Neural crest cell (in vitro differentiated cells): ENCODE data around the gene GAB2. TPM values are rescaled to one million over a fixed set of nuclear protein-coding genes. Genes with fewer than 3 reads are reported as not detected.

Source experiments
- DNase-seq: peaks from one replicate; pipeline ENCODE4 v3.0.0; 2021; ENCODE audit warnings: low read depth, mixed read lengths, low spot score
- H3K27ac Mint-ChIP-seq: one replicate; pipeline ENCODE4 v1.8.0; 2021; ENCODE audit warnings: mild to moderate bottlenecking, mixed read lengths; ENCODE audit not compliant: unreplicated experiment
- H3K27me3 Mint-ChIP-seq: 2 replicates; pipeline ENCODE4 v1.8.0; 2021; ENCODE audit warnings: low read depth, mild to moderate bottlenecking, mixed read lengths
- H3K36me3 Mint-ChIP-seq: 2 replicates; pipeline ENCODE4 v1.8.0; 2021; ENCODE audit warnings: low read depth, mild to moderate bottlenecking, mixed read lengths
- H3K4me1 Mint-ChIP-seq: 2 replicates; pipeline ENCODE4 v1.8.0; 2021; ENCODE audit warnings: mixed read lengths
- H3K4me3 Mint-ChIP-seq: one replicate; pipeline ENCODE4 v1.8.0; 2021; ENCODE audit warnings: mild to moderate bottlenecking, mixed read lengths
- H3K9me3 Mint-ChIP-seq: 2 replicates; pipeline ENCODE4 v1.8.0; 2021; ENCODE audit warnings: mixed read lengths
- total RNA-seq: library from RNA; stranded (reverse); gene quantifications from 2 replicates; pipeline ENCODE4 v1.2.1, GENCODE V29; 2021
- TF ChIP-seq, protein P1 (sequence below): fragments of 200-600 bp; sonication (generic); conservative IDR thresholded peaks from 2 replicates; pipeline ENCODE4 v1.5.0; 2021; ENCODE audit warnings: antibody characterized with exemption, mild to moderate bottlenecking

Gene GAB2
- total RNA-seq, 1 donor from 2014 or later: 27.9 TPM

DNA sequence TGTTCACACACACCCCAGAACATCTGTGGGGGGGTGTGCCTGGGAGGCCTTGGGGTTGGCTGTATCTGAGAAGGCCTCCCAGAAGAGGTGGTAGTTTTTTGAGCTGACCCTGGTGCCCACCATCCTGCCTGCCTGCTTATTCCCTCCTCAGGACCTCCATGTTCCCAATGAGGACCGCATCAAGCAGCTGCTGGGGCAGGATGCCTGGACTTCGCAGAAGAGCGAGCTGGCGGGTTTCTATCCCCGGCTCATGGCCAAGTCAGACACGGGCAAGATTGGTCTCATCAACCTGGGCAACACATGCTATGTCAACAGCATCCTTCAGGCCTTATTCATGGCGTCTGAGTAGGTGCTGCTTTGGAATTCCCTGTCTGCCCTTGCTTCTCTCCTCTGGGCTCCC, 211.9 kb downstream of the GAB2 start:
- no peaks in the 10 kb centered on the region for H3K9me3 Mint-ChIP-seq
- peaks cover 16% of the 10 kb centered on the region for H3K36me3 Mint-ChIP-seq
- no peak overlapping the region for H3K27ac Mint-ChIP-seq
- H3K4me1 Mint-ChIP-seq: peaks cover 18% of the 10 kb centered on the region
- DNase-seq: no peak
- TF ChIP-seq, protein P1, sequence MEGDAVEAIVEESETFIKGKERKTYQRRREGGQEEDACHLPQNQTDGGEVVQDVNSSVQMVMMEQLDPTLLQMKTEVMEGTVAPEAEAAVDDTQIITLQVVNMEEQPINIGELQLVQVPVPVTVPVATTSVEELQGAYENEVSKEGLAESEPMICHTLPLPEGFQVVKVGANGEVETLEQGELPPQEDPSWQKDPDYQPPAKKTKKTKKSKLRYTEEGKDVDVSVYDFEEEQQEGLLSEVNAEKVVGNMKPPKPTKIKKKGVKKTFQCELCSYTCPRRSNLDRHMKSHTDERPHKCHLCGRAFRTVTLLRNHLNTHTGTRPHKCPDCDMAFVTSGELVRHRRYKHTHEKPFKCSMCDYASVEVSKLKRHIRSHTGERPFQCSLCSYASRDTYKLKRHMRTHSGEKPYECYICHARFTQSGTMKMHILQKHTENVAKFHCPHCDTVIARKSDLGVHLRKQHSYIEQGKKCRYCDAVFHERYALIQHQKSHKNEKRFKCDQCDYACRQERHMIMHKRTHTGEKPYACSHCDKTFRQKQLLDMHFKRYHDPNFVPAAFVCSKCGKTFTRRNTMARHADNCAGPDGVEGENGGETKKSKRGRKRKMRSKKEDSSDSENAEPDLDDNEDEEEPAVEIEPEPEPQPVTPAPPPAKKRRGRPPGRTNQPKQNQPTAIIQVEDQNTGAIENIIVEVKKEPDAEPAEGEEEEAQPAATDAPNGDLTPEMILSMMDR: no peak
- H3K4me3 Mint-ChIP-seq: no peak overlapping the region
- H3K27me3 Mint-ChIP-seq: no peaks in the 10 kb centered on the region

DNA sequence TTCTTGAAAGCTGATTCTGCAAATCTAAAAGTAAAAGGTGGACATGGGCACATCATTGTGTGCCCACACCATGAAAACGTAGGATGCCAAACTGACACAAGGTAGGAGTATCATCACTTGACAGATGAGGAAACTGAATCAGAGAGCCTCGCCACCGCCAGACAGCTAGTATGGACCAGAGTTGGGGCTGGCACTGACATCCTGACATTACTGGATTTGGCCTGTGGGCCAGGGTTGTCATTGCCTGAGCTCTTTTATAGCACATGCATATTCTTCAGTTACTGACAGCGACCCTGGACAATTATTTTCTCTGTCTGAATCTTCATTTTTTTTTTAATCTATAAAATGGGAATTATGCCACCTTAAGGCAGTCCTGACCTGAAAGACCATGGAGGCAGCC, 212.4 kb downstream of the GAB2 start:
- TF ChIP-seq, protein P1: no peak
- H3K9me3 Mint-ChIP-seq: no peaks in the 10 kb centered on the region
- peaks cover 12% of the 10 kb centered on the region for H3K36me3 Mint-ChIP-seq
- H3K4me1 Mint-ChIP-seq: peaks cover 18% of the 10 kb centered on the region
- H3K4me3 Mint-ChIP-seq: no peak overlapping the region
- H3K27me3 Mint-ChIP-seq: no peaks in the 10 kb centered on the region
- no peak for DNase-seq
- no peak overlapping the region for H3K27ac Mint-ChIP-seq

DNA sequence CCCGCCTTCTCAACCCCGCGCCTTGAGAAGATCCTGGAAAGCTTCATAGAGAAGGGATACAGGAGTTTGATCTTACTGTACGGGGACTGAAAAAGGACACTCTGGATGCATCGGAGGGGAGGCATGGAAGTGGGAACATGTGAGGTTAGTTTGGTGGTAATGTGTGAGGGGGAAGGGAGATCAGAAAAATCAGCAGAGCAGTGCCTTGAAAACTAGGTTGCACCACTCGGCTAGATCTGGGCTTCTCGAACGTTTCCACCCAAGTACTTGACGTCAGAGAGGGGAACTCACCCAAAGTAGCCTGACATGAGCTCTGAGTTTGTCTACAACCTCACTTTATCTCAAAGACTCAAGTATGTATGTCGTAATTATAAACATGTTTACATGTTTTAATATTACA, 214.4 kb downstream of the GAB2 start:
- H3K4me1 Mint-ChIP-seq: peaks cover 18% of the 10 kb centered on the region
- DNase-seq: no peak
- H3K4me3 Mint-ChIP-seq: no peak overlapping the region
- peaks cover 6% of the 10 kb centered on the region for H3K36me3 Mint-ChIP-seq
- H3K9me3 Mint-ChIP-seq: no peaks in the 10 kb centered on the region
- TF ChIP-seq, protein P1: no peak
- H3K27me3 Mint-ChIP-seq: no peaks in the 10 kb centered on the region
- no peak overlapping the region for H3K27ac Mint-ChIP-seq

DNA sequence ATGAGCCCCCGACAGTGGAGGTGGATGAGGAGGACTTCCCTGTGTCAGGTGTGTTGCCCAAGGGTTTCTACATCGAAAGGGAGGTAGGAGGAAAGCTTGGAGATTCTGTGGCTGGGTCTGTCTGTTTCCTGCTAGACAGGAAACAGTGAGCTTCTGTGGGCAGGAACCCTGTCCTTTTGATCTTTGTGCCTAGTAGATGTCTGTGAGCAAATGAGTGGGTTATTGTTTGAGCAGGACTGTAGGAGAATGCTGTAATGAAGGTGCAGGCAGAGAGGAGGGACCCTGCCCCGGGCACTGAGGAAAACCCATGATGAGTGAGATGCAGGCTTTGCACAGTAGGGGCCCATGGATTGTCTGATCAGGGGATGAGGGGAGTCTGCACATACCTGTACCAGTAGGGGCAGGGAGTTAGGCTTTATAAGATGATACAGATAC, 214.9 kb downstream of the GAB2 start:
- Mint-ChIP-seq H3K27ac (peak overlapping the region; percentile 59), H3K4me3 (no peak overlapping the region), H3K27me3 (no peaks in the 10 kb centered on the region), H3K36me3 (peaks cover 6% of the 10 kb centered on the region), H3K9me3 (no peaks in the 10 kb centered on the region), H3K4me1 (peaks cover 18% of the 10 kb centered on the region)
- no peak for DNase-seq
- TF ChIP-seq, protein P1: no peak

DNA sequence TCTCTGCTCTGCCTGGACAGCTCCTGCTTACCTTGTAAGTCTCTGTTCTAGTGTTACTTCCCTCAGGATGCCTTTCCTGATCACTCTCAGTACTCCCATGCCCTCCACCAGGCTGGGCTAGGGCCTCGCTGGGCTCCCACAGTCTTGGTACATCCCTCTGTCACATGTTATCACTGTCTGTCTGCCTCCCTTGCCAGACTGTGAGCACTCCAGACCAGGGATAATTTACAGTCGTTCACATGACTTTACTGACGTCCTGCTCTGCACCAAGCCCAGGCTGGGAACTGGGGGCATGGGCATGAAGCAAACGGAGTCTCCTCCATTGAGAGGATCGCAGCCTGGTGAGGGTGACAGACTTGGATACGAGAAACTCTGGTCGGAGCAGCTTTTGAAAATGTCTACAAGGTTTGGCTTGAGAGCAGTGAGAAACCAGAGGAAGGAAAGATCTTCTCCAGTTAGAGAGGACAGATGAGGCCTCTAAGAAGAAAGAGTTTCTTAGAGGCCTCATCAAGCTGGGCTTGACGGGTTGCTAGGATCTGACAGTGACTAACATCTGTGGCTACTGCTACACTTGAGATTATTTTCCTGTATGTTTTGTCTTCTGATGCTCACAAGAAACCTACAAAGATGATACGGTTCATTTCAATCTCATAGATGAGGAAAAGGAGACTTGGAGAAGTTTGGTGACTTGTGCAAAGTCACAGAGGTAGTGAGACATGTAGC, 216.4 kb downstream of the GAB2 start:
- H3K4me1 Mint-ChIP-seq: peaks cover 14% of the 10 kb centered on the region
- H3K4me3 Mint-ChIP-seq: no peak overlapping the region
- H3K27ac Mint-ChIP-seq: peak overlapping the region; percentile 66
- no peaks in the 10 kb centered on the region for H3K27me3 Mint-ChIP-seq
- no peaks in the 10 kb centered on the region for H3K9me3 Mint-ChIP-seq
- no peak for DNase-seq
- H3K36me3 Mint-ChIP-seq: peaks cover 6% of the 10 kb centered on the region
- TF ChIP-seq, protein P1: no peak
